HG02588 (cell line): ENCODE results near the gene REPS1.

Source experiments
- ATAC-seq: cut with Tn5 transposase; IDR thresholded peaks from one replicate; pipeline ENCODE4 v1.9.1; 2021; ENCODE audit warnings: mild to moderate bottlenecking, moderate library complexity; ENCODE audit not compliant: unreplicated experiment

The REPS1 gene

DNA sequence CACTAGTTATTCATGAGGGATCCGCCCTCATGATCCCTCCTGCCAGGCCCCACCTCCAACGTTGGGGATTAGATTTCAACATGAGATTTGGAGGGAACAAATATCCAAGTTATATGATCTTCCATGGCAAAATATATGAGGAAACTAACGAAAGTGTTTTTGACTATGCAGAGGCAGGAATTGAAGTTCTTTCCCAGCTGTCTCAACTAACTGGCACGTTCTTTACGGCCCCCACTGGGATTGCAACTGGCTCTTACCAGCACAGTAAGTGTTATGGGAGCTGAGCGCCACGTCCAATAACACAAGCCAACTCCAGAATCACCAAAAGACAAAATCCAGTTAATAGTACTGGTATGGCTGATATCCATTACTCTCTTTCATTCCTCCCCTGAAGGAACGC lies 125.6 kb downstream of the REPS1 start:
- ATAC-seq, result no peak

DNA sequence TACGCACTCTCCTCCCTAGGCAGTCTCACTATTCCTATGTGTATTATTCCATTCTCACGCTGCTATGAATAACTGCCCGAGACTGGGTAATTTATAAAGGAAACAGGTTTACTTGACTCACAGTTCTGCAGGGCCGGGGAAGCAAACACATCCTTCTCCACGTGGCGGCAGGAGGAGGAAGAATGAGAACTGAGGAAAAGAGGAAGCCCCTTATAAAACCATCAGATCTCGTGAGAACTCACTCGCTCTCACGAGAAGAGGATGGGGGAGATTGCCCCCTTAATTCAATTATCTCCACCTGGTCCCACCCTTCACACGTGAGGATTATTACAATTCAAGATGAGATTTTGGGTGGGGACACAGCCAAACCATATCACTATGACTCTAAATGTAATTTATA lies 130.3 kb downstream of the REPS1 start:
- ATAC-seq, result no peak

DNA sequence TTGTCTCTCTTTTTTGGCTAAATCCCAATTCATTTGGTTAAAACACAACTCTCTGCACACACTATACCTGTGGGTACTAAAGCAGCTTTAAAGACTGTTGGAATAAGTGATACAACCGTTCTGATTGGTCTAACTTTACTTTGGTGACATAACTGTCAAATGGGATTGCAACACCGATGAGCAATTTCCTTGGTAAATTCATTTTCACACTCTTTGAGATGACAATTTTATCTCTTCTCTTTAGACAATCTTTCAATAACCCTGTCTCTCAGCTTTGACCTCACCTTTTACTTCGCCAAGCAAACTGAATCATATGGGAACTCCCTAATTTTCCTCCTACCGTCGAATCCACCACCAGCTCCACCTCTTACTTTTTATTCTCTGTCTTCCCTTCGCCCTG lies 131.4 kb downstream of the REPS1 start:
- ATAC-seq, result no peak
